Midbrain (tissue), 1 donor: Measurements from ENCODE around the gene HIRIP3.
"Not testable (repeated sequence)": the region's sequence is repeated elsewhere in the genome, so short reads cannot be mapped to it uniquely, and the experiment has no call there.

Experiments
- DNase-seq: peaks from one replicate; lab custom pipeline; 2025; lab: John Stamatoyannopoulos, UW

Gene HIRIP3

GRCh38 chr16:29959821-29960220 is 35.6 kb downstream of the HIRIP3 start:
- DNase-seq, result not testable (repeated sequence)

DNA sequence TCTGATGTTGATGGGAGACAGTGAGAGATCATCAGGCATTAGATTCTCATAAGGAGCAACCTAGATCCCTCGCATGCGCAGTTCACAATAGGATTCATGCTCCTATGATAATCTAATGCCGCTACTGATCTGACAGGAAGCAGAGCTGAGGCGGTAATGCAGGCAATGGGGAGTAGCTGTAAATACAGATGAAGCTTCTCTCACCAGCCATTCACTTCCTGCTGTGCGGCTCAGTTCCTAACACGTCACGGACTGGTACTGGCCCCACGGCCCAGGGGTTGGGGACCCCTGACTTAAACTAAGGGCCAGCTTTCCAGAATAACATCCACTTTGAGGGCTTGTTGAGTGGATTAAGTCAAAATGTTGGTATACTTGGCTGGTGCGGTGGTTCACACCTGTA is 36.1 kb downstream of the HIRIP3 start:
- DNase-seq, result no peak

DNA sequence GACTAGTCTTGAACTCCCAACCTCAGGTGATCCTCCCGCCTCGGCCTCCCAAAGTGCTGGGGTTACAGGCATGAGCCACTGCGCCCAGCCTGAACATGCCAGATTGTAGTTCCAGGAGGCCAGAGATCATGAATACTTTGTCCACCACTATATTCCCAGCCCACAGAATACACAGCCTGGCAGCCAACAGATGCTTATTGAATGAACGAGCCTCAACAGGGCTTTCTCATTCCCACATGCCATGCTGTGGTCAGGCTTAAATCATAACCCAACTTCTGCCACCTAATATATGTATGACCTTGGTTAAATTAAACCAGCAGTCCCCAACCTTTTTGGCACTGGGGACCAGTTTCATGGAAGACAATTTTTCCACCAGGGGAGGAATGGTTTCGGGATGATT is 36.7 kb downstream of the HIRIP3 start:
- no peak for DNase-seq

DNA sequence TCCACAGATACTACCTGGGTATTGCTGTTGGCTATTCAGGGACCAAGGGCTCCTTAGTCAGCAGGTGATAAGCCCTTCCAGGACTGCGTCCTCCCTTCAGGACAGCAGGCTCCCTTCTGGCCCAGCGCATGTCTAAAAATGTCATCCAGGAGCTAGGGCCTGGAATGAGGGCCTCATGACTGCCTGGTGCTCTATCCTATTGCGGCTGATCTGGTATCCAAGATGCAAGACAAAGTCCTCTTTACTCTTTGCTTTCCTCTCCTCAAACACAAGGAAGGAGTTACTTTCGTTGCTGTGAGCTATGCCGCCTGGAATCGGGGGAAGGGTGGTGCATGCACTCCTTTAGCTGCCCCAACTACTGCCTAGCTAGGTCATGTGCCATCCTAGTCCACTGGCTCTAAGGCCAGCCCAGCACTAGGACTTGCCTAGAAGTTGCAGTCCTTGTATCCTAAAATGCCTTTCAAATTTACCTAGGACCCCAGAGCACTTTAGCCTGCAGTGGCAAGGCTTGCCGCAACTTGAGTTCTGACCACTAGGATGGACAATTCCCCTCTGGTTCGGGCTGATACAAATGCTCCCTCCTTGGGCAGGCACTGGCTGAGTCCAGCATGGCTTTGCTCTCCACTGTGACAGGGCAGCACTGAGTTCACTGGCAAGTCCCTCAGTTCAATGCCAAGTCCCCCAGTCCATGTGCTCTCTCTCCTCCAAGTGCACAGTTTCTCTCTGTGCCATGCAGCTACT is 43.6 kb downstream of the HIRIP3 start:
- no peak for DNase-seq

- no peak for DNase-seq
These were observed 44.5 kb downstream of the HIRIP3 start for GRCh38 chr16:29950806-29951461.

GRCh38 chr16:29947897-29948296 is 47.5 kb downstream of the HIRIP3 start:
- DNase-seq, result no peak

DNA sequence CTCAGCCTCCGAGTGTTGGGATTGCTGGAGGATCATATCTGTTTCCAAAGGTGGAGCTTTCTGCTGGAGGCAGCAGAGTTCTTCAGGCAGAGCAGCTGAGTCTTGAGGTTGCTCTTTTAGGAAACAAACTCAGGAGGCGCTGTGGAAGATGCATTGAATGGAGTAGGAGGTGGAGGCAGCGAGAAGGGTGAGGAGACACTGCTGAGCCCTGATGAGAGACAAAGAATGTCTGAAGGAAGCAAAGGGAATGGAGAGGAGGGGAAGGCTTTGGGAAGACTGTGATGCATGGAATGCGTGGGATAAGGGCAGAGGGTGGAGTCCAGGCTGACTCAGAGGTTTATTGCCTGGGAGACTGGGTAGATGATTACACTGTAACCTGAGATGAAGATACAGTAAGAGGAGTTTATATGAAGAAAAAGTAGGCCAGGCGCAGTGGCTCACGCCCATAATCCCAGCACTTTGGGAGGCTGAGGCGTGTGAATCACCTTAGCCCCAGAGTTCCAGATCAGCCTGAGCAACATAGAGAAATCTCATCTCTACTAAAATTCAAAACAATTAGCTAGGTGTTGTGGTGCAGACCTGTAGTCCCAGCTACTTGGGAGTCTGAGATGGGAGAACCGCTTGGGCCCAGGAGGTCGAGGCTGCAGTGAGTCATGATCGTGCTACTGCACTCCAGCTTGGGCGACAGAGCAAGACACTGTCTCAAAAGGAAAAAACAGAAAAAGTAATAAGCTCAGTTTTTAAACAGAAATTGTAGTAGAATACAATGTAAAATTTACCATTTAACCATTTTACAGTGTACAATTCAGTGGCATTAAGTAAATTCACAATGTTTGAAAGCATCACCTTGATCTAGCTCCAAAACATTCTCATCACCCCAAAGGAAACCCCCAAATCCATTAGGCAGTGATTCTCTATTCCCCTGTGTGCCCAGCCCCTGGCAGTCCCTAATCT is 51.3 kb downstream of the HIRIP3 start:
- no peak for DNase-seq
